ENCODE measurements around the gene CEP112. TPM values are rescaled to one million over a fixed set of nuclear protein-coding genes. Genes with fewer than 3 reads are reported as not detected.
A peak's percentile ranks its signal among the peaks of the same experiment; 100 is the strongest.

The CEP112 gene
- total and polyA plus RNA-seq, 2 of the 13 experiments (the other 11 are each of a cell fraction or from before 2014, with no cell fraction given) = 1.2 to 3.4 TPM

- no peak for TF ChIP-seq BORCS8-MEF2B (CRISPR knock-in tag; IDR thresholded peaks at IDR 0.05)
- 0 out of 2 replicates have a peak, but pooled peaks have one; percentile 18 for TF ChIP-seq ELF4 (CRISPR knock-in tag; IDR thresholded peaks at IDR 0.05; ENCODE audit: borderline replicate concordance)
- peak; percentile 60 for TF ChIP-seq ZNF781 (CRISPR knock-in tag; IDR thresholded peaks at IDR 0.05; ENCODE audit: borderline replicate concordance, not compliant biosample characterization)
- TF ChIP-seq XBP1 (CRISPR knock-in tag; IDR thresholded peaks at IDR 0.05) = peak; percentile 85; the same call in 1 of the 2 replicates
- TF ChIP-seq RARA (CRISPR knock-in tag; IDR thresholded peaks at IDR 0.05) = peak; percentile 38; the same call in 1 of the 2 replicates
- TF ChIP-seq SMAD9 (CRISPR knock-in tag; IDR thresholded peaks at IDR 0.05) = no peak
- 0 out of 2 replicates have a peak, but pooled peaks have one; percentile 22 for TF ChIP-seq ZNF362 (CRISPR knock-in tag; IDR thresholded peaks at IDR 0.05; ENCODE audit: borderline replicate concordance)
- peak; percentile 86; the same call in 1 of the 2 replicates for TF ChIP-seq SATB2 (CRISPR knock-in tag; IDR thresholded peaks at IDR 0.05)
- TF ChIP-seq ZNF280D (CRISPR knock-in tag; IDR thresholded peaks at IDR 0.05) = peak; percentile 82
- TF ChIP-seq HOXD1 (CRISPR knock-in tag; IDR thresholded peaks at IDR 0.05) = 0 out of 2 replicates have a peak, but pooled peaks have one; percentile 47
- TF ChIP-seq U2AF2 (IDR thresholded peaks at IDR 0.05; ENCODE audit: low read depth, low read length) = no peak
- TF ChIP-seq ZNF501 (CRISPR knock-in tag; IDR thresholded peaks at IDR 0.05) = peak; percentile 91
- TF ChIP-seq ZBTB10 (CRISPR knock-in tag; IDR thresholded peaks at IDR 0.05; ENCODE audit: borderline replicate concordance) = peak; percentile 63; the same call in 1 of the 2 replicates
- peak; percentile 87 for TF ChIP-seq ZNF331 (CRISPR knock-in tag; IDR thresholded peaks at IDR 0.05)
- TF ChIP-seq FOXP4 (CRISPR knock-in tag; IDR thresholded peaks at IDR 0.05) = peak; percentile 91
- peak; percentile 66; the same call in 1 of the 2 replicates for TF ChIP-seq SIX4 (CRISPR knock-in tag; IDR thresholded peaks at IDR 0.05)
- TF ChIP-seq KAT2B (IDR thresholded peaks at IDR 0.05; ENCODE audit: borderline replicate concordance, low read depth, low read length) = no peak
These were observed 37.2 kb upstream of the CEP112 start, which contains the start of gene APOH (continued) for GRCh38 chr17:66228887-66229782.

All from HepG2 (cell line).